ENCODE data around the gene ARHGAP40. TPM values are rescaled to one million over a fixed set of nuclear protein-coding genes. Genes with fewer than 3 reads are reported as not detected.

ARHGAP40 gene
- total and polyA plus RNA-seq, 2 of the 13 experiments (the other 11 are each of a cell fraction or from before 2014, with no cell fraction given), result 0.75 to 2.1 TPM

- no peak for TF ChIP-seq RERE (CRISPR knock-in tag; IDR thresholded peaks at IDR 0.05; ENCODE audit: low read depth)
- no peak for TF ChIP-seq NR1H2 (CRISPR knock-in tag; IDR thresholded peaks at IDR 0.05; ENCODE audit: borderline replicate concordance, low read depth)
- peak; percentile 62 for TF ChIP-seq FOSL2 (CRISPR knock-in tag; IDR thresholded peaks at IDR 0.05)
- no peak for TF ChIP-seq ZNF503 (CRISPR knock-in tag; IDR thresholded peaks at IDR 0.05)
- TF ChIP-seq ZNF609 (CRISPR knock-in tag; IDR thresholded peaks at IDR 0.05; ENCODE audit: borderline replicate concordance), result peak; percentile 79
- no peak for TF ChIP-seq ZNF446 (CRISPR knock-in tag; IDR thresholded peaks at IDR 0.05)
- no peak for TF ChIP-seq MBNL3 (CRISPR knock-in tag; conservative IDR thresholded peaks at IDR 0.05)
- no peak for TF ChIP-seq ZBTB7B (CRISPR knock-in tag; IDR thresholded peaks at IDR 0.05)
- no peak for TF ChIP-seq AFF4 (CRISPR knock-in tag; IDR thresholded peaks at IDR 0.05)
Measured at GRCh38 chr20:38645980-38646858, 44.6 kb downstream of the ARHGAP40 start (continued).
